ENCODE measurements around the gene RTN3.

Gene RTN3

GRCh38 chr11:63747011-63747410 lies 65.7 kb downstream of the RTN3 start:
- no peak for DNase-seq

GRCh38 chr11:63749624-63750023 lies 68.3 kb downstream of the RTN3 start:
- DNase-seq, result no peak

GRCh38 chr11:63756919-63757761 lies 75.8 kb downstream of the RTN3 start:
- DNase-seq, result no peak

- DNase-seq, result no peak
These were observed 79.3 kb downstream of the RTN3 start for GRCh38 chr11:63760487-63761079.

GRCh38 chr11:63761188-63761587 lies 79.9 kb downstream of the RTN3 start:
- DNase-seq, result no peak

GRCh38 chr11:63761931-63762653 lies 80.8 kb downstream of the RTN3 start:
- no peak for DNase-seq

- peak; percentile 12 to 13 for DNase-seq
These were observed 81.6 kb downstream of the RTN3 start for GRCh38 chr11:63762654-63763495.

GRCh38 chr11:63763496-63764339 lies 82.4 kb downstream of the RTN3 start:
- no peak for DNase-seq

GRCh38 chr11:63764340-63764678 lies 83.0 kb downstream of the RTN3 start:
- DNase-seq, result no peak

- no peak for DNase-seq
These were observed 83.7 kb downstream of the RTN3 start for GRCh38 chr11:63764679-63765647.

- DNase-seq, result no peak
These were observed 84.5 kb downstream of the RTN3 start for GRCh38 chr11:63765688-63766241.

- DNase-seq, result no peak
These were observed 85.4 kb downstream of the RTN3 start for GRCh38 chr11:63766531-63767235.

GRCh38 chr11:63767267-63767564 lies 85.9 kb downstream of the RTN3 start:
- no peak for DNase-seq

GRCh38 chr11:63767565-63768236 lies 86.4 kb downstream of the RTN3 start:
- DNase-seq, result peak in 1 of 2 experiments; percentile 47

- DNase-seq, result peak in 1 of 2 experiments; percentile 30
These were observed 87.1 kb downstream of the RTN3 start, which contains the start of gene ZFTA for GRCh38 chr11:63768237-63769041. Gene ZFTA, minus strand, starts transcription at chr11:63768775. Its CDS starts 153 bp downstream, at chr11:63768622.

- DNase-seq, result no peak
These were observed 87.9 kb downstream of the RTN3 start for GRCh38 chr11:63769042-63769713.

GRCh38 chr11:63769714-63770455 lies 88.6 kb downstream of the RTN3 start:
- no peak for DNase-seq

Data from NCI-H187 (cell line).